GDM1 (cell line): ENCODE results near the gene LYPD4.
A peak's percentile ranks its signal among the peaks of the same experiment; 100 is the strongest.
"Not testable (repeated sequence)": the region's sequence is repeated elsewhere in the genome, so short reads cannot be mapped to it uniquely, and the experiment has no call there.

ENCODE experiments used
- DNase-seq: peaks from one replicate; lab custom pipeline; 2025; lab: John Stamatoyannopoulos, UW

The LYPD4 gene

DNA sequence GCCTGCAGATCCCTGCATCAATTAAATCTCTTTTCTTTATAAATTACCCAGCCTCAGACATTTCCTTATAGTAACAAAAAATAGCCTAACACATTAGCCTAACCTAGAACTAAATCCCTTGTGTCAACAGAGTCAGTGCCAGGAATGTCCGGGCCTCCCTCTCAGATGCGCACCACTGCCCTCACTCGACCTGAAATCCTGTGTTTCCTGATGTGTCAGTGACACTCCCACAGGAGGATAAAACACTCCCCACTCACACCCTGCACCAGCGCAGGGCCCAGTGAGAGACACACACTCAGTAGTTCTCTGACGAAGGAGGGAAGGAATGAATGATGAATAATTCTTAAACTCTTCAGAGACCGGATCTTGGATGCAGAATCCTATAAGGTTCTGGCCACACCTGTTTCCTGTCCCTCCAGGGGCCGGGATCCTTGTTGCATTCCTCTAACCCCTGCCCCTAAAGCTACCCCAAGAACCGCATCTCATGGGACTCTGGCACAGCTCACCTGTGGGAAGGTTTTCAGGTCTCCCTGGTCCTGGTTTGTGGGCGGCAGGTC, 45.0 kb downstream of the LYPD4 start:
- no peak for DNase-seq

- no peak for DNase-seq
These were observed 47.6 kb downstream of the LYPD4 start for GRCh38 chr19:41796901-41797300.

DNA sequence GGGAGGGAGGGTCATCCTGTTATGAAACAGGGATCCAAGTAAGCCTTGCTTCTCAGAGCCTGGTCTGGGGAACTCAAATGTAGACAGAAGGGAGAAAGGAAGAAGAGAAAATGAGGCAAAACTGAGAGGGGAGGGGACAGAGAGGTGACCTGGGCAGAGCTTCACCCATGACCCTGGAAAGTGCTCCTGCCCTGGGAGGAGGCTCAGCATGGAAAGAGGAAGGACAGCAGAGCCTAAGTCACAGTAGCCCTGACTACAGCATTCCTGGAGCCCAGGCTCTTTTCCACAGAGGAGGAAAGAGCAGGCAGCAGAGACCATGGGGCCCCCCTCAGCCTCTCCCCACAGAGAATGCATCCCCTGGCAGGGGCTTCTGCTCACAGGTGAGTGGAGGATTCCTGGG, 48.1 kb downstream of the LYPD4 start, which contains the start of gene CEACAM3:
TSS of gene CEACAM3 (plus strand) at position 226 of the 400 bp plus-strand sequence. CDS start at position 317, 91 bp downstream.
- DNase-seq, result no peak

- DNase-seq, result peak; percentile 35
These were observed 49.4 kb downstream of the LYPD4 start for GRCh38 chr19:41795031-41795461.

- no peak for DNase-seq
These were observed 51.1 kb downstream of the LYPD4 start for GRCh38 chr19:41793414-41793727.

DNA sequence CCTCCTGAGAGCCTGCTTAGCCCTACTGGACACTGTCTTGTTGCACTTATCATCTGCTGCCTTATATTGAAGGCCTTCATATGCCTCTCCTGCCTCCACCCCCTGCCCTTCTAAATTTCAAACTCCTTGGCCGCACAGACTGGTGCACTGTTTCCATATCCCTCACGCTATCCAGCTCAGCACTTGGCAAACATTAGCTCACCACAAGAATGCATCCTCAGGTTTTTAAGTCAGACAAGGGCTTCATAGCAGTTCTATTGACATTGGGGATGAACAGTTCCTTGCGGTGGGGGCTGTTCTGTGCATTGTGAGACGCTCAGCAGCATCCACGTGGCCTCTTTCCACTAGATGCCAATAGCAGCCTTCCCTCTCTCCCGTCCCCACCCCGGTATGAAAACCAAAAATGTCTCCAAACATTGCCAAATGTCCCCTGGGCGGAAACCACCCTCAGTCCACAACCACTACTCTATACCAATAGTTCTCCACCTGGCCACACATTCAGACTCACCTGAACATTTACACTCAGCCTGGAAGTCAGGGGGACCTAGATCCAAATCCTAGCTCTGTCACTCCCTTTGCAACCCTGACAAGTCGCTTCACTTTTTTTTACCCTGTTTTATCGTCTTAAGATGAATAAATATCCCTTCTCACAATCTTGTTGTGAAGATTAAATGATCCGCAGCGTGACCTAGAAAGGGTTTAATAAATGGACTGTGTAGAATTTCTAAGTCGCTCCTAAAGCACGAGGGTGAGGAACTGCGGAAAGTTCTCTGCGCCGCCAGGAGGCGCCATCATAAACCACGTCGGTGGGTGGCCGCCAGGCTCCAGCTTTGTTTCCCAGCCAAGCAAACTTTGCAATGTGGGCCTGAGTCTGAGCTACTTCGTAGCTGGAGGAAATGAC, 51.7 kb downstream of the LYPD4 start:
- DNase-seq, result peak; percentile 64

DNA sequence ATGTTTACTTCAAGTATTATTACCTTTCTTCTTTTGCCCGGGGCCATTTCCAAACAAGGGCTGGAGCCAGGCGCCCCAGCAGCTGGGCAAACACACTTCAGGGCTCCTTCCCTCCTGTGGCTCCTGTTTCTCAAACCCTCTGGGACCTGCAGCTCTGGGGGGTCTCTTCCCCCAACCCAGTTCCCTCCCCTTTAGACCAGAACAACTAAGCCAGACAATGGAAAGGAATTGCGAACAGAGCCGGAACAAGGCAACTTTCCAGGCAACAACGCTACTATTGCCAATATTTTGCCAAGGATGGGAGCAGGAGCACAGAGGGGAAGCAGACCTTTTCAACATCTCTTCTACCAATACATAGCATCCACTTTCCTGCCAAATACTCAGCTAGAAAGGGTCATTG, 55.4 kb downstream of the LYPD4 start:
- not testable (repeated sequence) for DNase-seq

DNA sequence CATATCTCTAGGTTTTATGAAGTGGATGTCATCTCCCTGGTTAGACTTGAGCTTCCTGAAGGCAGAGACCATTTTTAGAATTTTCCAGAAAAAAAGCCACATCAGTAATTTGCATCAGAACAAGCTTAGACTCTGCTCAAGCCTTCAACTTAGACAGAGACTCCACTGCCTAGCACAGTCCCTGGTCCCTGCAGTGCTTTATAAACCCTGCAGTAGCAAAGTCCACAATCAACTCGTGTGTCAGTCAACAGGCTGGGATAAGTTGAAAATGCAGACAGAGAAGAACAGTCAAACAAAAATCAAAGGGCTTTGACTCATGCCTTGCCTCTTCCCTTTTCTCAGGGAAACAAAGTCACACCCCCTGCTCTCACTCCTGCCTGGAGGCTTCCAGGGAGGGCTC, 56.0 kb downstream of the LYPD4 start:
- not testable (repeated sequence) for DNase-seq
